ENCODE results near the gene CHST11.

DNA sequence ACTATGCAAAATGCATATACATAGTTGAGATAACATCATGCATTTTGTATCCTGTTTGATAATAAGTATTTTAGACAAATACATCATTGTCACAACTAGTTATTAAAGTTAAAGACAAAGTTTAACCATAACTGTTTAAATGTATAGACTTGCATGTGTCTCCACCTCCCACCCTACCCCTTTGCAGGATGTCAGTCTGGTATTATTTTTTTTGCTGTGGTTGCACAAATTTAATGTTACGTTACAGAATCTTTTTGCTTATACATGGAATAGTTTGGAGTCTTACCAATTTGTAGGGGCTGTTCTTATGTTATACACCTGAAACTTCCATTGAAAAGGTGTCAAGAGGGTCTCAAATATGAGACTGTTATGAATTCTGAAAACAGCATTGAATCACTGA lies 5.6 kb downstream of the CHST11 start:
- TF ChIP-seq, protein P1, sequence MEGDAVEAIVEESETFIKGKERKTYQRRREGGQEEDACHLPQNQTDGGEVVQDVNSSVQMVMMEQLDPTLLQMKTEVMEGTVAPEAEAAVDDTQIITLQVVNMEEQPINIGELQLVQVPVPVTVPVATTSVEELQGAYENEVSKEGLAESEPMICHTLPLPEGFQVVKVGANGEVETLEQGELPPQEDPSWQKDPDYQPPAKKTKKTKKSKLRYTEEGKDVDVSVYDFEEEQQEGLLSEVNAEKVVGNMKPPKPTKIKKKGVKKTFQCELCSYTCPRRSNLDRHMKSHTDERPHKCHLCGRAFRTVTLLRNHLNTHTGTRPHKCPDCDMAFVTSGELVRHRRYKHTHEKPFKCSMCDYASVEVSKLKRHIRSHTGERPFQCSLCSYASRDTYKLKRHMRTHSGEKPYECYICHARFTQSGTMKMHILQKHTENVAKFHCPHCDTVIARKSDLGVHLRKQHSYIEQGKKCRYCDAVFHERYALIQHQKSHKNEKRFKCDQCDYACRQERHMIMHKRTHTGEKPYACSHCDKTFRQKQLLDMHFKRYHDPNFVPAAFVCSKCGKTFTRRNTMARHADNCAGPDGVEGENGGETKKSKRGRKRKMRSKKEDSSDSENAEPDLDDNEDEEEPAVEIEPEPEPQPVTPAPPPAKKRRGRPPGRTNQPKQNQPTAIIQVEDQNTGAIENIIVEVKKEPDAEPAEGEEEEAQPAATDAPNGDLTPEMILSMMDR (IDR thresholded peaks at IDR 0.05; ENCODE audit: low read depth, low read length, missing input control), result no peak
- TF ChIP-seq, protein P2, sequence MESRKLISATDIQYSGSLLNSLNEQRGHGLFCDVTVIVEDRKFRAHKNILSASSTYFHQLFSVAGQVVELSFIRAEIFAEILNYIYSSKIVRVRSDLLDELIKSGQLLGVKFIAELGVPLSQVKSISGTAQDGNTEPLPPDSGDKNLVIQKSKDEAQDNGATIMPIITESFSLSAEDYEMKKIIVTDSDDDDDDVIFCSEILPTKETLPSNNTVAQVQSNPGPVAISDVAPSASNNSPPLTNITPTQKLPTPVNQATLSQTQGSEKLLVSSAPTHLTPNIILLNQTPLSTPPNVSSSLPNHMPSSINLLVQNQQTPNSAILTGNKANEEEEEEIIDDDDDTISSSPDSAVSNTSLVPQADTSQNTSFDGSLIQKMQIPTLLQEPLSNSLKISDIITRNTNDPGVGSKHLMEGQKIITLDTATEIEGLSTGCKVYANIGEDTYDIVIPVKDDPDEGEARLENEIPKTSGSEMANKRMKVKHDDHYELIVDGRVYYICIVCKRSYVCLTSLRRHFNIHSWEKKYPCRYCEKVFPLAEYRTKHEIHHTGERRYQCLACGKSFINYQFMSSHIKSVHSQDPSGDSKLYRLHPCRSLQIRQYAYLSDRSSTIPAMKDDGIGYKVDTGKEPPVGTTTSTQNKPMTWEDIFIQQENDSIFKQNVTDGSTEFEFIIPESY (IDR thresholded peaks at IDR 0.05), result no peak
- TF ChIP-seq, protein P3, sequence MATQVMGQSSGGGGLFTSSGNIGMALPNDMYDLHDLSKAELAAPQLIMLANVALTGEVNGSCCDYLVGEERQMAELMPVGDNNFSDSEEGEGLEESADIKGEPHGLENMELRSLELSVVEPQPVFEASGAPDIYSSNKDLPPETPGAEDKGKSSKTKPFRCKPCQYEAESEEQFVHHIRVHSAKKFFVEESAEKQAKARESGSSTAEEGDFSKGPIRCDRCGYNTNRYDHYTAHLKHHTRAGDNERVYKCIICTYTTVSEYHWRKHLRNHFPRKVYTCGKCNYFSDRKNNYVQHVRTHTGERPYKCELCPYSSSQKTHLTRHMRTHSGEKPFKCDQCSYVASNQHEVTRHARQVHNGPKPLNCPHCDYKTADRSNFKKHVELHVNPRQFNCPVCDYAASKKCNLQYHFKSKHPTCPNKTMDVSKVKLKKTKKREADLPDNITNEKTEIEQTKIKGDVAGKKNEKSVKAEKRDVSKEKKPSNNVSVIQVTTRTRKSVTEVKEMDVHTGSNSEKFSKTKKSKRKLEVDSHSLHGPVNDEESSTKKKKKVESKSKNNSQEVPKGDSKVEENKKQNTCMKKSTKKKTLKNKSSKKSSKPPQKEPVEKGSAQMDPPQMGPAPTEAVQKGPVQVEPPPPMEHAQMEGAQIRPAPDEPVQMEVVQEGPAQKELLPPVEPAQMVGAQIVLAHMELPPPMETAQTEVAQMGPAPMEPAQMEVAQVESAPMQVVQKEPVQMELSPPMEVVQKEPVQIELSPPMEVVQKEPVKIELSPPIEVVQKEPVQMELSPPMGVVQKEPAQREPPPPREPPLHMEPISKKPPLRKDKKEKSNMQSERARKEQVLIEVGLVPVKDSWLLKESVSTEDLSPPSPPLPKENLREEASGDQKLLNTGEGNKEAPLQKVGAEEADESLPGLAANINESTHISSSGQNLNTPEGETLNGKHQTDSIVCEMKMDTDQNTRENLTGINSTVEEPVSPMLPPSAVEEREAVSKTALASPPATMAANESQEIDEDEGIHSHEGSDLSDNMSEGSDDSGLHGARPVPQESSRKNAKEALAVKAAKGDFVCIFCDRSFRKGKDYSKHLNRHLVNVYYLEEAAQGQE (IDR thresholded peaks at IDR 0.05), result no peak
- TF ChIP-seq NR2F2 (IDR thresholded peaks at IDR 0.05) (no peak), RXRA (IDR thresholded peaks at IDR 0.05) (no peak)

Data from liver (tissue), 3 donors.